ENCODE data around the gene CNTNAP5. TPM values are rescaled to one million over a fixed set of nuclear protein-coding genes. Genes with fewer than 3 reads are reported as not detected.

The CNTNAP5 gene
- total and polyA plus RNA-seq, 2 of the 8 experiments (the other 6 are each of a cell fraction or from before 2014, with no cell fraction given), result 0.11 to 0.76 TPM

- TF ChIP-seq NANOG (IDR thresholded peaks at IDR 0.05; ENCODE audit: insufficient read depth, low read depth, low read length, poor library complexity, severe bottlenecking), result no peak
These were observed 40.5 kb downstream of the CNTNAP5 start (continued) for GRCh38 chr2:124065636-124066035.

Measured in H1 (cell line).